ENCODE data around the gene OLFM3. TPM values are rescaled to one million over a fixed set of nuclear protein-coding genes. Genes with fewer than 3 reads are reported as not detected.

The OLFM3 gene
- total RNA-seq, 1 experiment from 2014 or later: not detected

- intact Hi-C loops (cut with micrococcal nuclease; ENCODE audit: unreplicated experiment): no loop called here
- Mint-ChIP-seq H3K36me3 (ENCODE audit: insufficient read depth, unreplicated experiment) (no peaks in the 10 kb centered on the region), H3K27ac (ENCODE audit: unreplicated experiment) (no peak overlapping the region), H3K4me1 (ENCODE audit: low read depth, unreplicated experiment) (no peaks in the 10 kb centered on the region), H3K27me3 (ENCODE audit: unreplicated experiment) (no peaks in the 10 kb centered on the region), H3K4me3 (ENCODE audit: low read depth, unreplicated experiment) (no peak overlapping the region), H3K9me3 (ENCODE audit: low read depth, unreplicated experiment) (no peaks in the 10 kb centered on the region)
- BruUV-seq (replicated peaks): no TSS peak
- CTCF ChIA-PET: no interaction called here
- no peak for TF ChIP-seq CTCF (IDR thresholded peaks at IDR 0.05; ENCODE audit: unreplicated experiment)
- no peak for DNase-seq
Observed at GRCh38 chr1:101975371-101975770, 21.4 kb downstream of the OLFM3 start.

DNA sequence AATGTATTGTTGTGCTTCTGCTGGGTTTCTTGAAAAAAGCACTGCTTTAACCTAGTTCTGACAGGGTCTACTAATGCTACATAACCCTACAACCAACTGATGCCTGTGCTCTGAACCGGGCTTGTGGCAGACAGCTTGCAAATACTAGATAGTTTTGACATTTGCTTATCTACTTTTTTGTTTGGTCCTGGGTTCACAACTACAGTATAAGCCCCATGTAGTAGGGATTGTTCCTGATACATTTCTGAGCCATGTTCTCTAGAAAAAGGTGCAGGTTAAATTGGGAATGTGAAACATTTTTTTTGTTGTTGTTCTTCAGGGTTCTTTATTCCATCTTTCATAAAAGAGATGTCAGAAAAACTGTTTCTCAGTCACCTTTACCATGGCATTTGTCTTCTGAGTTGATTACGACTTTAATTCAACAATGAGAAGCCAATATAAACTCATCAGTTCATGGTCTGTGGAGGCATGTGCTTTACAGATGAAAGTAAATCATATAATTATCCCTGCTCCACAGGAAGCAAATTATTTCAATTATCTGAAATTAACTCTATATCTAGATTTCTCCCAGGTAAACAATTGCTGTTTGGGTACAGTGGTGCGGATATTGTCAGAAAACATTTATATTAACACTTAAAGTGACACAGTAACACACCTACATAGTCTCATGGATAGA, 22.0 kb downstream of the OLFM3 start:
- no peak overlapping the region for H3K4me3 Mint-ChIP-seq (ENCODE audit: low read depth, unreplicated experiment)
- intact Hi-C loops (cut with micrococcal nuclease; ENCODE audit: unreplicated experiment): no loop called here
- no peak for TF ChIP-seq CTCF (IDR thresholded peaks at IDR 0.05; ENCODE audit: unreplicated experiment)
- DNase-seq: no peak
- CTCF ChIA-PET: no interaction called here
- BruUV-seq (replicated peaks): no TSS peak
- H3K9me3 Mint-ChIP-seq (ENCODE audit: low read depth, unreplicated experiment): no peaks in the 10 kb centered on the region
- H3K36me3 Mint-ChIP-seq (ENCODE audit: insufficient read depth, unreplicated experiment): no peaks in the 10 kb centered on the region
- no peaks in the 10 kb centered on the region for H3K27me3 Mint-ChIP-seq (ENCODE audit: unreplicated experiment)
- no peak overlapping the region for H3K27ac Mint-ChIP-seq (ENCODE audit: unreplicated experiment)
- H3K4me1 Mint-ChIP-seq (ENCODE audit: low read depth, unreplicated experiment): no peaks in the 10 kb centered on the region

GRCh38 chr1:101971304-101971703, 25.4 kb downstream of the OLFM3 start:
- Mint-ChIP-seq H3K4me3 (ENCODE audit: low read depth, unreplicated experiment) (no peak overlapping the region), H3K4me1 (ENCODE audit: low read depth, unreplicated experiment) (no peaks in the 10 kb centered on the region), H3K36me3 (ENCODE audit: insufficient read depth, unreplicated experiment) (no peaks in the 10 kb centered on the region), H3K9me3 (ENCODE audit: low read depth, unreplicated experiment) (peaks cover 3% of the 10 kb centered on the region), H3K27me3 (ENCODE audit: unreplicated experiment) (no peaks in the 10 kb centered on the region), H3K27ac (ENCODE audit: unreplicated experiment) (no peak overlapping the region)
- TF ChIP-seq CTCF (IDR thresholded peaks at IDR 0.05; ENCODE audit: unreplicated experiment): no peak
- CTCF ChIA-PET: no interaction called here
- no peak for DNase-seq
- intact Hi-C loops (cut with micrococcal nuclease; ENCODE audit: unreplicated experiment): no loop called here
- BruUV-seq (replicated peaks): no TSS peak

GRCh38 chr1:101967871-101968270, 28.9 kb downstream of the OLFM3 start:
- Mint-ChIP-seq H3K27me3 (ENCODE audit: unreplicated experiment) (no peaks in the 10 kb centered on the region), H3K9me3 (ENCODE audit: low read depth, unreplicated experiment) (peaks cover 3% of the 10 kb centered on the region), H3K4me1 (ENCODE audit: low read depth, unreplicated experiment) (no peaks in the 10 kb centered on the region), H3K27ac (ENCODE audit: unreplicated experiment) (no peak overlapping the region), H3K36me3 (ENCODE audit: insufficient read depth, unreplicated experiment) (no peaks in the 10 kb centered on the region), H3K4me3 (ENCODE audit: low read depth, unreplicated experiment) (no peak overlapping the region)
- no peak for TF ChIP-seq CTCF (IDR thresholded peaks at IDR 0.05; ENCODE audit: unreplicated experiment)
- DNase-seq: no peak
- intact Hi-C loops (cut with micrococcal nuclease; ENCODE audit: unreplicated experiment): no loop called here
- CTCF ChIA-PET: no interaction called here
- no TSS peak for BruUV-seq (replicated peaks)
